Left lung (tissue), 10 donors: ENCODE data around the gene PGC. TPM values are rescaled to one million over a fixed set of nuclear protein-coding genes. Genes with fewer than 3 reads are reported as not detected.
A peak's percentile ranks its signal among the peaks of the same experiment; 100 is the strongest.

ENCODE experiments used
- ATAC-seq: fragments of 200-7000 bp; cut with Tn5 transposase; one replicate; pipeline ENCODE4 v1.9.1; 2020; ENCODE audit warnings: moderate library complexity
- DNase-seq, 4 donors: peaks; one replicate each; pipeline ENCODE4 v3.0.0-alpha.2; 2013 to 2020
- H3K27ac ChIP-seq, 2 donors: fragments of 200-600 bp; sonication (generic) in 1 of 2; one replicate each; pipeline versions ENCODE4 v1.5.0 to v1.8.0; 2020 to 2021
- H3K27me3 ChIP-seq, 2 donors: fragments of 200-600 bp; sonication (generic) in 1 of 2; one replicate each; pipeline versions ENCODE4 v1.5.0 to v1.8.0; 2020 to 2021
- H3K36me3 ChIP-seq, 2 donors: fragments of 200-600 bp; sonication (generic) in 1 of 2; one replicate each; pipeline versions ENCODE4 v1.5.0 to v1.8.0; 2020 to 2021
- H3K4me1 ChIP-seq, 2 donors: fragments of 200-600 bp; one replicate each; pipeline ENCODE4 v1.8.0; 2021
- H3K4me3 ChIP-seq, 2 donors: fragments of 200-600 bp; sonication (generic) in 1 of 2; one replicate each; pipeline versions ENCODE4 v1.5.0 to v1.8.0; 2020 to 2021; ENCODE audit warnings: mild to moderate bottlenecking in 1 of 2
- H3K9me3 ChIP-seq, 2 donors: fragments of 200-600 bp; sonication (generic) in 1 of 2; one replicate each; pipeline versions ENCODE4 v1.5.0 to v1.8.0; 2020 to 2021
- intact Hi-C, 2 donors: fragments of 100-400 bp; cut with DNase I; formaldehyde crosslinking; loops; one replicate each; pipeline versions ENCODE4 v1.11.2 to v1.14.2; 2022
- polyA plus RNA-seq, 6 donors: library from polyadenylated mRNA; unstranded; fragments of 120-200 nt; gene quantifications; one replicate each; pipeline ENCODE4 v1.2.1, GENCODE V29; 2013; ENCODE audit not compliant: insufficient read length in 6 of 6
- total RNA-seq, 2 donors: library from RNA; stranded (reverse); fragmentation: NEBNext Ultra II Directional; extraction: Animal tissue kit (Norgen Biotek cat#: 25700); gene quantifications; one replicate each; pipeline ENCODE4 v1.2.1, GENCODE V29; 2021
- TF ChIP-seq, protein P1 (sequence below), 2 donors: fragments of 200-600 bp; sonication (generic) in 1 of 2; IDR thresholded peaks; one replicate each; pipeline versions ENCODE4 v1.5.0 to v1.8.0; 2021; ENCODE audit warnings: antibody characterized with exemption in 2 of 2
- donor health status: DM: no; HTN: yes; CAD: no.
- donor health status: DM: no; HTN: no; CAD: no.

Gene PGC
- total and polyA plus RNA-seq, 8 donors, result 5.4 to 266 (median 8.2) TPM

DNA sequence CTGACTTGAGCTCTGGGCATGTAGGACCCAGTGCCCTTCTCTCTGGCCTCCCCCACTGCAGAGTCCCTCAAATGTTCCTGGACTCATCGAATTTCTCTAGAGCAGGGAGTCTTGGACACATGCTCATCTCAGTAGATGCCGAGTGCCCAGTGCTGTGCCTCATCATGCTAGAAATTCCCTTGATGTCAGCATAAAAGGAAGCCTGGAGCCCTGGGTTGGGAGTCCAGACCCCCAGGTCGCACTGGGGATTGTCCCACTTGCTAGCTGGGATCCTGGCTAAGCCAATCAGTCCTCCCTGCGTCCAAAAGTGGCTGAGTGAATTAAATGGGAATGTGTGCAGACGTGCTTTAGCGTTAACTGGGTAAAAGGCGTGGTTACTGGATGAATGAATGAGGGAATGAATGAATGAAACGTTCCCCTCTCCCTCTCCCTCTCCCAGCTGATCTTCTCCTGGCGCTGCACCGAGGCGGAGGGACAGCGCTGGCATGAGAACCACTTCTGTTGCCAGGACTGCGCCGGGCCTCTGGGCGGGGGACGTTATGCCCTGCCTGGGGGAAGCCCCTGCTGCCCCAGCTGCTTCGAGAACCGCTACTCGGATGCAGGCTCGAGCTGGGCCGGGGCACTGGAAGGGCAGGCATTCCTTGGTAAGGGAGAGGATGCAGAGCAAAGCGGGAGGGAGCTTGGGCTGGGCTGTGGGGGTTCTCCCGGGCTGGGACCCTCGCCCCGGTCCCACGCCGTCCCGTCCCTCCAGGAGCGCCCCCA is 38.7 kb upstream of the PGC start:
- H3K36me3 ChIP-seq, result peaks cover 0 to 19% of the 10 kb centered on the region in 2 donors
- H3K4me1 ChIP-seq, result peaks cover 16 to 64% of the 10 kb centered on the region in 2 donors
- TF ChIP-seq, protein P1, sequence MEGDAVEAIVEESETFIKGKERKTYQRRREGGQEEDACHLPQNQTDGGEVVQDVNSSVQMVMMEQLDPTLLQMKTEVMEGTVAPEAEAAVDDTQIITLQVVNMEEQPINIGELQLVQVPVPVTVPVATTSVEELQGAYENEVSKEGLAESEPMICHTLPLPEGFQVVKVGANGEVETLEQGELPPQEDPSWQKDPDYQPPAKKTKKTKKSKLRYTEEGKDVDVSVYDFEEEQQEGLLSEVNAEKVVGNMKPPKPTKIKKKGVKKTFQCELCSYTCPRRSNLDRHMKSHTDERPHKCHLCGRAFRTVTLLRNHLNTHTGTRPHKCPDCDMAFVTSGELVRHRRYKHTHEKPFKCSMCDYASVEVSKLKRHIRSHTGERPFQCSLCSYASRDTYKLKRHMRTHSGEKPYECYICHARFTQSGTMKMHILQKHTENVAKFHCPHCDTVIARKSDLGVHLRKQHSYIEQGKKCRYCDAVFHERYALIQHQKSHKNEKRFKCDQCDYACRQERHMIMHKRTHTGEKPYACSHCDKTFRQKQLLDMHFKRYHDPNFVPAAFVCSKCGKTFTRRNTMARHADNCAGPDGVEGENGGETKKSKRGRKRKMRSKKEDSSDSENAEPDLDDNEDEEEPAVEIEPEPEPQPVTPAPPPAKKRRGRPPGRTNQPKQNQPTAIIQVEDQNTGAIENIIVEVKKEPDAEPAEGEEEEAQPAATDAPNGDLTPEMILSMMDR (IDR thresholded peaks at IDR 0.05), result no peak
- H3K9me3 ChIP-seq, result no peaks in the 10 kb centered on the region
- ATAC-seq, result no peak
- H3K4me3 ChIP-seq, result peak overlapping the region; percentile 69 to 87
- intact Hi-C loops, result no loop called here
- no peaks in the 10 kb centered on the region for H3K27me3 ChIP-seq
- H3K27ac ChIP-seq, result peak overlapping the region; percentile 95 to 97
- peak in 1 of 4 donors; percentile 24 for DNase-seq

DNA sequence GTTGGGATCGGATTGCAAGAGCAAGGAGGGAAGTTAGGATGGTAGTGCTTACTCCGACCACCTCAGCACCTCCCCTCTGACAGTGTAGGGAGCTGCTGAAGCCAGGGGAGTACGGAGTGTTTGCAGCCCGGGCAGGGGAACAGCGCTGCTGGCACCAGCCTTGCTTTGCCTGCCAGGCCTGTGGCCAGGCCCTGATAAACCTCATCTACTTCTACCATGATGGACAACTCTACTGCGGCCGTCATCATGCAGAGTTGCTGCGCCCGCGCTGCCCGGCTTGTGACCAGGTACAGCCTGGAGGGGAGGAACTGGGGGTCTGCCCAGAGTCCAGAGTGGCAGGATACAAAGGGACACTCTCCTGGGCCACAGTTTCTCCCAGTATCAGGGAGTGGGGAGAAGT is 38.1 kb upstream of the PGC start:
- intact Hi-C loops, result no loop called here

DNA sequence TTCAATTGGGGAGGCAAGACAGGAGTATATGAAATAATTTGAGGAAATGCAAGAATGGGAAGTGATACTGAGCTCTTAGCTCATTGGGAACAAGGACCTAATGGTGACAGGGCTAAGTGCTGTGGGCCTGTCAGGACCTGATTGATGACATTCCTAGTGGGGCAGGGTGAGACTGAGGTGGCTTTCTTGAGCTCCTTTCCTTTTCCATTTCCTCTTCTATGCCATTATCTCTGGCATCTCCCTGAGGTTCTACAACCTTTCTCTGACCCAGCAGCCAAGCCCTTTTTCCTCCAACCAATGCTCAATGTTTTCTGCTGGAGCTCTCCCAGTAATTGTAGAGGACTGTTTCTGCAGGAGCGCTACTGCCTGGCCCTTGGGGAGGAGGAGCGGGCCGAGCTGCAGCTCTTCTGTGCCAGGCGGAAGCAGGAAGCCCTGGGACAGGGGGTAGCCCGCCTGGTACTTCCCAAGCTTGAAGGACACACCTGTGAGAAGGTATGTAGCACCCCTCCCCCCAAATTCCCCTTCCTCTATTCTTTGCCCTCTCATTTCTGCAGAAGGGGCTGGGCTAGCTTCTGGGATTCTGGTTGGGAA is 37.5 kb upstream of the PGC start:
- H3K4me1 ChIP-seq, result peaks cover 17 to 62% of the 10 kb centered on the region in 2 donors
- H3K27ac ChIP-seq, result peak overlapping the region; percentile 13 to 41
- H3K36me3 ChIP-seq, result peaks cover 0 to 7% of the 10 kb centered on the region in 2 donors
- TF ChIP-seq, protein P1 (IDR thresholded peaks at IDR 0.05), result no peak
- DNase-seq (no peak), ATAC-seq (no peak)
- no peaks in the 10 kb centered on the region for H3K27me3 ChIP-seq
- no peak overlapping the region for H3K4me3 ChIP-seq
- no peaks in the 10 kb centered on the region for H3K9me3 ChIP-seq
- intact Hi-C loops, result loop anchor here in 1 of 2 donors (5.0 kb wide), 1 partner anchor 263 kb away; no protein-coding TSS in a partner anchor

More for the DNA sequence above, 38.1 kb upstream of the PGC start:
- Histone ChIP-seq H3K27ac (peak overlapping the region; percentile 13 to 41), H3K36me3 (peaks cover 0 to 13% of the 10 kb centered on the region in 2 donors), H3K27me3 (no peaks in the 10 kb centered on the region), H3K4me1 (peaks cover 17 to 66% of the 10 kb centered on the region in 2 donors), H3K9me3 (no peaks in the 10 kb centered on the region), H3K4me3 (peak overlapping the region in 1 of 2 donors; percentile 69)
- TF ChIP-seq, protein P1 (IDR thresholded peaks at IDR 0.05), result no peak
- DNase-seq (no peak), ATAC-seq (no peak)

DNA sequence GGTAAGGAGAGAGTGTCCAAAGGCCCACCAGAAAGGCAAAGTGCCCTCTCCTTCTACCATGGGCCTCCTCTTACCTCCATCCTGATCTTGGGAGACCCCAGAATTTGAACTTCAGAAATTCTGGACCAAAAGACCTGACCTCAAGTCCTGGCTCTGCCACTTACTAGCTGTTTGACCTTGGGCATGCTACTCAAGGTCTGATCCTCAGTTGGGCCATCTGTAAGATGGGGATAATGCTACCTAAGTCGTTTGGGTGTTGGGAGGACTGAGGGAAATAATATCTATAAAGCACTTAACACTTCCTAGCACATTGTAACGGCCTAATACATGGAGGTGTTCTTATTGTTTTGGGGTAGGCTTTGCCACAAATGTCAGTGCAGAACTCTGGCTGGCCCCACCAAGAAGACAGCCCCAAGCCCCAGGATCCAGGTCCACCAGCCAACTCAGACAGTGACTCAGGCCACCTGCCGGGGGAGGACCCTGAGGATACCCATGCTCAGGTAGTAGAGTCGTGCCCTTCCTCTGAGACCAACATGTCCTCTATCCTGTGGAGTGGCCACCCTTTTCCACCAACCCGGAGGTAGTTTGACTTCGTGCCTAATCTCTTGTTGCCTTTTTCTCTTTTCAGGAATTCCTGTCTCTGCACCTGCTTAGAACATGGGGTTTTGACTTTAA is 36.0 kb upstream of the PGC start:
- intact Hi-C loops, result loop anchor here in 1 of 2 donors (5.0 kb wide), 1 partner anchor 264 kb away; no protein-coding TSS in a partner anchor
- H3K27ac ChIP-seq, result no peak overlapping the region
- H3K9me3 ChIP-seq, result no peaks in the 10 kb centered on the region
- H3K4me1 ChIP-seq, result peaks cover 24 to 60% of the 10 kb centered on the region in 2 donors
- DNase-seq (no peak), ATAC-seq (no peak)
- no peaks in the 10 kb centered on the region for H3K27me3 ChIP-seq
- TF ChIP-seq, protein P1 (IDR thresholded peaks at IDR 0.05), result no peak
- H3K4me3 ChIP-seq, result no peak overlapping the region
- H3K36me3 ChIP-seq, result no peaks in the 10 kb centered on the region

DNA sequence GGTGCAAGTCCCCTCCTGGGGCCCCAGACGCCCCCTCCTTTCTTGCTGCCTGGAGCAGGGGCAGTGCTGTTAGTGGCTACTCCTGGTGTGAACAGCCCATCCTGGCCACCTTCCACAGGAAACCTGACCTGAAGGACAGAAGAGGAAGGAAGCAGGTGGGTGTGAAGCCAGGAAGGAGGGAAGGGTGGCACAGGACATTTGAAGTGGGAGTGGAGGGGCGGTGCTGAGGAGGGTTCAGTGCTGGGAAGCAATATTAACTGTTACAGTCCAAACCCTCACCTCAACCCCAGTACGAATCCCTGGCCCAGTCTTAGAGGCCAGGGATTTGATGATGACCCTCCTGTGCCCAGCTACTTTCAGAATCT is 34.2 kb upstream of the PGC start:
- Histone ChIP-seq H3K4me3 (peak overlapping the region; percentile 58 to 83), H3K27ac (peak overlapping the region; percentile 82 to 87), H3K36me3 (no peaks in the 10 kb centered on the region), H3K4me1 (peaks cover 24 to 75% of the 10 kb centered on the region in 2 donors), H3K27me3 (no peaks in the 10 kb centered on the region), H3K9me3 (no peaks in the 10 kb centered on the region)
- DNase-seq (peak in 1 of 4 donors; percentile 73), ATAC-seq (peak; percentile 8)
- intact Hi-C loops, result loop anchor here in 1 of 2 donors (5.0 kb wide), 1 partner anchor 266 kb away; no protein-coding TSS in a partner anchor
- TF ChIP-seq, protein P1 (IDR thresholded peaks at IDR 0.05), result no peak
